MM.1S (cell line): ENCODE results near the gene MRM3.

Experiments
- EZH2 ChIP-seq: fragments of 300-600 bp; sonication (generic); optimal IDR thresholded peaks from 2 replicates; pipeline ENCODE3; 2017; ENCODE audit warnings: low read depth, mild to moderate bottlenecking, antibody characterized with exemption, low read length, mixed read lengths
- TF ChIP-seq, protein P1 (sequence below): fragments of 300-600 bp; sonication (generic); IDR thresholded peaks from 2 replicates; pipeline ENCODE4 v1.5.1; 2016; ENCODE audit warnings: antibody characterized with exemption, low read length, mixed read lengths

DNA sequence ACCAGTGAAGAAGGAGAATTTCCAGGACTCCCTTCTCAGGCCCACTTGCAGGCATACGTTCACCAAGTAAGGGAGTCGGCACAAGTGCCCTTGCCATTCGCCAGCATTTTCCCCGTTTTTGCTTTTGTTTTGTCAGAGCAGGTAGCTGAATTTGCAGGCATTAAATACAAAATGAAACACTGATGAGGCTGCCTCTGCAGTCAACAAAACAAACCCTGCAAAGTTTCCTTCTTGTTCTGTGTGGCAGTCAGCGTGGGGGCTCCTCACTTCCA, 7.9 kb upstream of the MRM3 start:
- TF ChIP-seq, protein P1, sequence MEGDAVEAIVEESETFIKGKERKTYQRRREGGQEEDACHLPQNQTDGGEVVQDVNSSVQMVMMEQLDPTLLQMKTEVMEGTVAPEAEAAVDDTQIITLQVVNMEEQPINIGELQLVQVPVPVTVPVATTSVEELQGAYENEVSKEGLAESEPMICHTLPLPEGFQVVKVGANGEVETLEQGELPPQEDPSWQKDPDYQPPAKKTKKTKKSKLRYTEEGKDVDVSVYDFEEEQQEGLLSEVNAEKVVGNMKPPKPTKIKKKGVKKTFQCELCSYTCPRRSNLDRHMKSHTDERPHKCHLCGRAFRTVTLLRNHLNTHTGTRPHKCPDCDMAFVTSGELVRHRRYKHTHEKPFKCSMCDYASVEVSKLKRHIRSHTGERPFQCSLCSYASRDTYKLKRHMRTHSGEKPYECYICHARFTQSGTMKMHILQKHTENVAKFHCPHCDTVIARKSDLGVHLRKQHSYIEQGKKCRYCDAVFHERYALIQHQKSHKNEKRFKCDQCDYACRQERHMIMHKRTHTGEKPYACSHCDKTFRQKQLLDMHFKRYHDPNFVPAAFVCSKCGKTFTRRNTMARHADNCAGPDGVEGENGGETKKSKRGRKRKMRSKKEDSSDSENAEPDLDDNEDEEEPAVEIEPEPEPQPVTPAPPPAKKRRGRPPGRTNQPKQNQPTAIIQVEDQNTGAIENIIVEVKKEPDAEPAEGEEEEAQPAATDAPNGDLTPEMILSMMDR = no peak
- no peak for TF ChIP-seq EZH2
